Measurements from ENCODE around the gene RIPPLY3. TPM values are rescaled to one million over a fixed set of nuclear protein-coding genes. Genes with fewer than 3 reads are reported as not detected.

RIPPLY3 gene
- total RNA-seq, 1 donor from 2014 or later, result 0.44 TPM

- no peak overlapping the region for H3K27ac ChIP-seq
- intact Hi-C loops (cut with DNase I), result no loop called here
- ATAC-seq, result no peak
Measured at GRCh38 chr21:37005548-37006485, 685 bp upstream of the RIPPLY3 start.

GRCh38 chr21:37008724-37009123 is 2.2 kb downstream of the RIPPLY3 start:
- no peak for TF ChIP-seq CTCF (IDR thresholded peaks at IDR 0.05)
- no peaks in the 10 kb centered on the region for H3K9me3 ChIP-seq
- DNase-seq (no peak), ATAC-seq (peak; percentile 4 to 30)
- H3K27ac ChIP-seq, result no peak overlapping the region
- no peak overlapping the region for H3K4me3 ChIP-seq
- peaks cover 30% of the 10 kb centered on the region for H3K27me3 ChIP-seq (ENCODE audit: low read depth)
- intact Hi-C loops (cut with DNase I), result no loop called here
- peaks cover 22% of the 10 kb centered on the region for H3K4me1 ChIP-seq
- H3K36me3 ChIP-seq, result no peaks in the 10 kb centered on the region

More at GRCh38 chr21:37005548-37006485, 685 bp upstream of the RIPPLY3 start:
- DNase-seq, result no peak
- Histone ChIP-seq H3K36me3 (no peaks in the 10 kb centered on the region), H3K9me3 (no peaks in the 10 kb centered on the region), H3K4me3 (peak overlapping the region; percentile 49), H3K27me3 (ENCODE audit: low read depth) (peaks cover 30% of the 10 kb centered on the region), H3K4me1 (peaks cover 22% of the 10 kb centered on the region)
- TF ChIP-seq CTCF (IDR thresholded peaks at IDR 0.05), result no peak

- Histone ChIP-seq H3K27me3 (ENCODE audit: low read depth) (peaks cover 30% of the 10 kb centered on the region), H3K27ac (peak overlapping the region; percentile 21), H3K4me1 (peaks cover 22% of the 10 kb centered on the region), H3K4me3 (peak overlapping the region; percentile 37), H3K9me3 (no peaks in the 10 kb centered on the region), H3K36me3 (no peaks in the 10 kb centered on the region)
- ATAC-seq (peak; percentile 97 to 98), DNase-seq (peak; percentile 90)
- TF ChIP-seq CTCF (IDR thresholded peaks at IDR 0.05), result peak; percentile 89
- intact Hi-C loops (cut with DNase I), result no loop called here
Measured at GRCh38 chr21:37009740-37010341, 3.3 kb downstream of the RIPPLY3 start.

- H3K9me3 ChIP-seq, result no peaks in the 10 kb centered on the region
- peaks cover 6% of the 10 kb centered on the region for H3K27me3 ChIP-seq (ENCODE audit: low read depth)
- intact Hi-C loops (cut with DNase I), result no loop called here
- no peaks in the 10 kb centered on the region for H3K4me1 ChIP-seq
- DNase-seq (no peak), ATAC-seq (no peak)
- H3K36me3 ChIP-seq, result no peaks in the 10 kb centered on the region
- TF ChIP-seq CTCF (IDR thresholded peaks at IDR 0.05), result no peak
- H3K27ac ChIP-seq, result no peak overlapping the region
- no peak overlapping the region for H3K4me3 ChIP-seq
Measured at GRCh38 chr21:37017951-37018679, 11.6 kb downstream of the RIPPLY3 start.

GRCh38 chr21:37026499-37026898 is 20.0 kb downstream of the RIPPLY3 start:
- DNase-seq (no peak), ATAC-seq (no peak)
- H3K27ac ChIP-seq, result no peak overlapping the region
- H3K4me3 ChIP-seq, result no peak overlapping the region
- H3K9me3 ChIP-seq, result no peaks in the 10 kb centered on the region
- no peaks in the 10 kb centered on the region for H3K4me1 ChIP-seq
- H3K27me3 ChIP-seq (ENCODE audit: low read depth), result no peaks in the 10 kb centered on the region
- H3K36me3 ChIP-seq, result no peaks in the 10 kb centered on the region
- no peak for TF ChIP-seq CTCF (IDR thresholded peaks at IDR 0.05)
- intact Hi-C loops (cut with DNase I), result no loop called here

All from lower lobe of right lung (tissue), 2 donors.